Measurements from ENCODE around the gene TMEM272. TPM values are rescaled to one million over a fixed set of nuclear protein-coding genes. Genes with fewer than 3 reads are reported as not detected.

The TMEM272 gene
- total and polyA plus RNA-seq, 2 of the 13 experiments (the other 11 are each of a cell fraction or from before 2014, with no cell fraction given), result 0.37 to 0.62 TPM

GRCh38 chr13:51772105-51772455, 72.9 kb downstream of the TMEM272 start:
- no peaks in the 10 kb centered on the region for H3K79me2 ChIP-seq (ENCODE audit: insufficient read depth, low read length)
- FAIRE-seq (no peak), DNase-seq (ENCODE audit: low spot score) (no peak), ATAC-seq (peak; percentile 3; the same call in 1 of the 3 replicates)
- H3K9ac ChIP-seq (ENCODE audit: insufficient read depth, low read depth, low read length), result no peak overlapping the region
- H3K4me2 ChIP-seq (ENCODE audit: low read depth, low read length), result no peak overlapping the region
- POLR2A ChIA-PET, result interaction anchor here (1.5 kb wide), 1 partner anchor 319 kb away, joined by 7 read pairs; the partner anchor contains the start of gene INTS6
- TF ChIP-seq DZIP1 (CRISPR knock-in tag; IDR thresholded peaks at IDR 0.05) (no peak), NPAS2 (CRISPR knock-in tag; IDR thresholded peaks at IDR 0.05; ENCODE audit: borderline replicate concordance) (no peak), ZNF543 (CRISPR knock-in tag; IDR thresholded peaks at IDR 0.05) (no peak), TARDBP (CRISPR knock-in tag; IDR thresholded peaks at IDR 0.05) (no peak), NR1H2 (CRISPR knock-in tag; IDR thresholded peaks at IDR 0.05; ENCODE audit: borderline replicate concordance, low read depth) (no peak), ZNF496 (CRISPR knock-in tag; IDR thresholded peaks at IDR 0.05; ENCODE audit: insufficient replicate concordance) (no peak), ZNF441 (CRISPR knock-in tag; IDR thresholded peaks at IDR 0.05; ENCODE audit: borderline replicate concordance) (no peak), KDM5B (CRISPR knock-in tag; IDR thresholded peaks at IDR 0.05; ENCODE audit: borderline replicate concordance) (no peak), SIX4 (CRISPR knock-in tag; IDR thresholded peaks at IDR 0.05) (no peak), ISX (CRISPR knock-in tag; conservative IDR thresholded peaks at IDR 0.05) (no peak), CAMTA2 (CRISPR knock-in tag; IDR thresholded peaks at IDR 0.05; ENCODE audit: borderline replicate concordance) (no peak), STAT5B (CRISPR knock-in tag; IDR thresholded peaks at IDR 0.05) (no peak), MLLT10 (CRISPR knock-in tag; IDR thresholded peaks at IDR 0.05) (no peak), ZSCAN29 (CRISPR knock-in tag; conservative IDR thresholded peaks at IDR 0.05) (no peak), ZNF280B (CRISPR knock-in tag; IDR thresholded peaks at IDR 0.05; ENCODE audit: borderline replicate concordance) (no peak), ATRX (CRISPR knock-in tag; IDR thresholded peaks at IDR 0.05; ENCODE audit: borderline replicate concordance) (no peak), SAFB2 (CRISPR knock-in tag; IDR thresholded peaks at IDR 0.05; ENCODE audit: borderline replicate concordance, low read depth) (no peak), RAD51 (IDR thresholded peaks at IDR 0.05; ENCODE audit: borderline replicate concordance) (no peak)
- H3K36me3 ChIP-seq (replicated peaks in 1 of 2; ENCODE audit: control insufficient read depth in 1 of 2, insufficient read depth in 2 of 2, low read length in 2 of 2), result peaks cover 0 to 3% of the 10 kb centered on the region in 2 experiments; a peak in 2 of 5 replicates
- intact Hi-C loops (cut with micrococcal nuclease; ENCODE audit: unreplicated experiment) (no loop called here), in situ Hi-C loops (cut with HindIII; ENCODE audit: extremely low pct_ligation_motif_present, low pct_unique_long_range_greater_than_20kb) (no loop called here)
- no peak overlapping the region for H3K27ac ChIP-seq (ENCODE audit: extremely low read length, insufficient read depth, low read length)
- H3K4me1 ChIP-seq (ENCODE audit: insufficient read depth, low read length), result peaks cover 18% of the 10 kb centered on the region
- no peak overlapping the region for H2AFZ ChIP-seq (ENCODE audit: low read length)
- BruUV-seq (replicated peaks), result no TSS peak
- WGBS (ENCODE audit: low lambda C conversion rate), result 88% methylated on average over 9 of the region's 9 CpGs
- no peaks in the 10 kb centered on the region for H4K20me1 ChIP-seq (ENCODE audit: insufficient read depth, low read length)
- no peaks in the 10 kb centered on the region for H3K9me3 ChIP-seq (ENCODE audit: low read length)
- CTCF ChIA-PET (ENCODE audit: low intra/inter-chr PET ratio, low total read pairs), result no interaction called here
- no peaks in the 10 kb centered on the region for H3K27me3 ChIP-seq (ENCODE audit: control insufficient read depth in 1 of 2, insufficient read depth in 2 of 2, low read length in 2 of 2)
- H3K4me3 ChIP-seq (replicated peaks in 1 of 3; ENCODE audit: insufficient read depth in 1 of 3, low read depth in 2 of 3, low read length in 3 of 3), result no peak overlapping the region

Measured in HepG2 (cell line).